Activated CD4-positive, alpha-beta T cell treated with anti-CD3 and anti-CD28 coated beads, Interleukin-2, amount 50 U/mL, for 1 hour (primary cell): Measurements from ENCODE around the gene SCYL2.
"Not testable (repeated sequence)": the region's sequence is repeated elsewhere in the genome, so short reads cannot be mapped to it uniquely, and the experiment has no call there.

Experiments used
- DNase-seq: peaks from one replicate; pipeline ENCODE4 v3.0.0-alpha.2; 2020

SCYL2 gene

DNA sequence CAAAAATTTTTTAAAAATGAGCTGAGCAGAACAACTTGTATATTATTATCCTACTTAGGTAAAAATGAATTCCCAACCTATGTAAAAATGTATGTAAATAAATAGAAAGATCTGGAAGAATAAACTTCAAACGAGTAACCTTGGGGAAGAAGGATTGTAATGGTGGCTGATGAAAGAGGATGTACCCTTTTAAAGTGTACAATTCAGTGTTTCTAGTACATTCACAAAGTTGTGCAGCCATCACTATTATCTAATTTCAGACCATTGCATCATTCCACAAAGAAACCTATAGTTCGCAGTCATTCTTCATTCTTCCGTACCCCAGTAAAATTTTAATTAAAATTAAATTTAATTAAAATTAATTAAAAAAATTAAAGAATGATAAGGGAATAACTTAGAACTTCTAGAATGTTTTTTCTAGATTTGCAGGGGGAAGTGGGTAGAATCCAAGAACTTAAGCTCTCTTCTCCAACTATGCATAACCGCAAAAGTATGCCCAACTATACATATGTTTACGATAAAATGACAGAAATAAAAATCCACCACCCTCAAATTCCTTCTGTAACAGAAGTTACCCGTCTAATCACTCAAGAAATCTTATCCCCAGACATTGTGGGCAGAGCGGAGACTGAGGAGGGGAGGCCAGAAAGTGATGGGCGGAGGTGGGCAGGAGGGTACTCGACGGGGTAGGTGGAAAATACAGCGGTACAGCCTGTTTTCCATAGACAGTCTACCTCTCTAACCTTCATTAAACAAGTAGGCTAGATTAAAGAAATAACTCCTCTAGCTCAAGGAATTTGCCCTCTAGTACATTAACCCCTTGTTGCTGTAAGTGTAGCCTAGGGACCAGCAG lies 1.0 kb upstream of the SCYL2 start:
- DNase-seq, result no peak

GRCh38 chr12:100266585-100266834 lies 467 bp upstream of the SCYL2 start:
- DNase-seq, result peak; percentile 90

DNA sequence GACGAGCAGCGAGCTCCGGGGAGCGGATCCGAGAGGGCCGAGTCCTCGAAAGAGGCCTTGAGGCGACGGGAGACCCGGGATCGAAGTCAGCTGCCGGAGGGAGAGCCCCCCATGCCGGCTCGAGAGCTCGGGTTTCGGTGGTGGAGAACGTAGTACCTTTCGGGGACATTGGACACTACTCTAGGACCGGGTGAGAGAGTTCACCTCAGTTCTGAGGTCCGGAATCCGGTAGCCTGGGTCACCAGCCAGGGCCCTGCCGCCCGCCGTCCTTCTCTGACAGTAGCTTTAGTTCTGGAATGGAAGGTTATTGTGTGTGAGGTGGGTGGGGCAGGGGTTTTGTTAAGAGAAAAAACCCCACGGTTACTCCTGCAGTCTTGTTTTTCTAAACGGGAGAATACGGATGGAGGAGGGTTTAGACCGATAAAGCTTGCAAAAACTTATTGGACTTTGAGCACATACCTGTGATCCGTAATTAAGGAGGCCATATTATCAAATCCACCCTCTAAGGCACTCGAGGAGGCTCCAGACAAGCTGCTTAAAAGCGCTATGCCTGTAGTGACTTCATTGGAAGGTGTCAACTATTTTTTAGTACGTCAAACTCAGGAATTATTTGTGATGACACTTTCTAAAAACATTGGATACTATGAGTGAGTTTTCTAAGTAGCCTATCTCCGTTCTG lies 765 bp downstream of the SCYL2 start:
- DNase-seq, result peak; percentile 11

DNA sequence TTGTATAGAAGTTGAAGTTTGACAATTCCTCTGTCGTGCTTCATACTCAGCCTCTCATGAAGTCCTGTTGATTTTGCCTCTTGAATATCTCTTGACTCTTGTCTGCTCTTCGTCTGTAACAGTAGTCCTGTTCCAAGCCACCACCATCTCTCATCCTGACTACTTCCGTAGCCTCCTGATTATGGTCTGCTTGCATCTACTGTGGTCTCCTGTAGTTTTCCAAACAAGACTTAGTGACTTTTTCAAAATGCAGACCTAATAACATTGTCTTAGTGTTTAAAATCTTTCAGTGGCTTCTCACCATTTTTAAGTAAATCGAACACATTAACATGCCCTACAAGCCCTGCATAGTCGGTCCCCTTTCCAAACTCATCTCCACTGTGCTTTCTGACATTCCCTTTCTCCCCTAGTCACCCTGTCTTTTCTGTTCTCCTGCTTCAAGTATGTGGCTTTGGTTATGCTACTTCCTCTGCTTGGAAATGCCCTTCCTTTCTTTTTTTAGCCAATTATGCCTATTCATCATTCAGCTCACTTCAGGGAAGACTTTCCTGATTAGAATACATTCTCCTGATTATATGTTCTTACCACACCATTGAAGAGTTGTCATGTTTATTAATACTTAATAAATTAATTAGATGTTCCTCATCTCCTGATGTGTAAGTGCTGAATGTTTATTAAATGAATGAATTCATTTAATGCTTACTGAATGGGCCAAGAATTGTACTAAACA lies 2.0 kb downstream of the SCYL2 start:
- no peak for DNase-seq

- no peak for DNase-seq
Measured at GRCh38 chr12:100273782-100274181, 6.8 kb downstream of the SCYL2 start.

DNA sequence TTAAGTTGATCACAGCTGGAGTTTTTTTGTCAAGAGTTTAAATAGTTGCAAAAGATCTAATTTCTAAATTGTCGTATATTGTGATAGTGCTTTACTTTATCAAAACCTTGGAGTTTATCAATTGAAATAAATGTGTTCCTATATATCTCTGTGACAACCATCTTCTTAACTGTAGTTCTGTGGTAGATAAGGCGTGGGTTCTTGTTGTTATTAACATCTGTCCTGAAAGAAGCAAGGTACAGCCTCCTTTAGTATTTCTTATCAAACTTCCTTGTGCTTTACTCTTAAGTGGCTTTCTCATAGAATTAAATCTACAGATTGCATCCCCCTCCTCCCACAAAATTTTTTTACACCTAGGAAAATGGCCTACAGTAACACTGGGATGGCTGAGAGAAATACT lies 7.3 kb downstream of the SCYL2 start:
- DNase-seq, result no peak

DNA sequence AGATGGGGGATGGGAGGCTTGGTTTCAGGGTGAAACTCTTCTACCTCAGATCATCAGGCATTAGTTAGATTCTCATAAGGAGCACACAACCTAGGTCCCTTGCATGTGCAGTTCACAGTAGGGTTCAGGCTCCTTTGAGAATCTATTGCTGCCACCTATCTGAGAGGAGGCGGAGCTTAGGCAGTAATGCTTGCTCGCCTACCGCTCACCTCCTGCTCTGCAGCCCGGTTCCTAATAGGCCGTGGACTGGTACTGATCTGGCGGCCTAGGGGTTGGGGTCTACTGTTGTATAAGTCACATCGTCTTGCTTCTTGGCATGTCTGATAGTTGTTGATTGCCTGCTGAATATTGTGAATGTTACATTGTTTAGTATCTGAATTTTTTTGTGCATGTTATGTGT lies 12.2 kb downstream of the SCYL2 start:
- no peak for DNase-seq

DNA sequence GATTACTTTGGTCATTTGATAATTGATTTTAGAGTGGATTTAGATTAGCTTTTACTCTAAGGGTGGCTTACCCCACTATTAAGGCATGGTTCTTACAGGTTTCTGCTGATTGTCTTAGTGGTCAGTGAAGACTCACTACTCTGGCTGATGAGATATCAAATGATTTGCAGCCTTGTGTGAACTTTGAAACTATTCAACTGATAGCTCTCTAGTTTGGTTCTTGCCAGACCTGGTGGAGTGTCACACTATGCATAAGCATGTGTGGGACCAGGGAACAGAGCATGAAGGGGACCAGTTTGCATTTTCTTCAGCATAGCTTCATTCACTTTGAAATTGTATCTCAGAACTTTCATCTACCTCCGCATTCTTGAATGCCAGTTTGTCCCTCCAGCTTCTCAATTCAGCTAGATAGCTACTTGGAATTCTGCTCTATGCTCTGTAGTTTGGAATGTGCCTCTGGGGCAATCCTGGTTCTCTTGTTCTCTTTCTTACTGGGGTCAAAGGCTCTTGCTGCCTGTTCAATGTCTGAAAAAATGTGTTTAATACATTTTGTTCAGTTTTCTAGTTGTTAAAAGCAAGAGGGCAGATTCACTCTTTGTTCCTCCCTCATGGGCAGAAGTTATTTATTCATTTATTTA lies 12.7 kb downstream of the SCYL2 start:
- DNase-seq, result no peak

GRCh38 chr12:100284556-100284955 lies 17.6 kb downstream of the SCYL2 start:
- not testable (repeated sequence) for DNase-seq

GRCh38 chr12:100289038-100289437 lies 22.1 kb downstream of the SCYL2 start:
- DNase-seq, result no peak

DNA sequence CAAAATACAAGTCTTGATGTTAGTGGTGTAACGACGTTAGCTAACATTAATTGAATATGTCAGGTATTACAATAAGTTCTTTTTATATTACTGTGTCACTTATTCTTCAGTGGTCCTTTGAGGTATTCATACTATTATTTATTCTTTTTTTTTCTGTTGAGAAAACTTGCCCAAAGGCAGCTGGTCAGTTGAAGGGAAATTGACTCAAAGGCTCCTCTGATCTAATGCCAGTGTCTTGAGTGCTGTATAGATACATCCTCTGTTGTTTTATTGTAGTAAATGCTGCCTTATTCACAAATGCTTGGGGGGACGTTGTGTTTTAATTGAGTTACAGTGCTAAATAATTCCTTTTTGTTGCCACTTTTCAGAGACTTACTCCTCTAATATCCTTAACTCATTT lies 23.0 kb downstream of the SCYL2 start:
- DNase-seq, result no peak

DNA sequence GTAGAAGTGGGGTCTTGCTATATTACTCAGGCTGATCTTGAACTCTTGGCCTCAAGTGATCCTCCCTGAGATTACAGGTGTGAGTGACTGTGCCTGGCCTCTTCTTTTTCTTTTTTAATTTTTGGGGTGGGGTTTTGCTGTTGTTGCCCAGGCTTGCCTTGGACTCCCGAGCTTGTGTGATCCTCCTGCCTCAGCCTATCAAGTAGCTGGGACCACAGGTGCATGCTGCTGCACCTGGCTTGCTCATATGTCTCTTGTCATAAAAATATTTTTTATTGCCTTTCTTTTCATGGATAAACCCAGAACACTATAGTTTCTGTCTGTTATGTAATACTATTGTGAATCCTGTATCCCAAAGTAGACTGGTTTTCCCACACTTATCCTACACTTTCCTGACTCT lies 26.0 kb downstream of the SCYL2 start:
- no peak for DNase-seq

DNA sequence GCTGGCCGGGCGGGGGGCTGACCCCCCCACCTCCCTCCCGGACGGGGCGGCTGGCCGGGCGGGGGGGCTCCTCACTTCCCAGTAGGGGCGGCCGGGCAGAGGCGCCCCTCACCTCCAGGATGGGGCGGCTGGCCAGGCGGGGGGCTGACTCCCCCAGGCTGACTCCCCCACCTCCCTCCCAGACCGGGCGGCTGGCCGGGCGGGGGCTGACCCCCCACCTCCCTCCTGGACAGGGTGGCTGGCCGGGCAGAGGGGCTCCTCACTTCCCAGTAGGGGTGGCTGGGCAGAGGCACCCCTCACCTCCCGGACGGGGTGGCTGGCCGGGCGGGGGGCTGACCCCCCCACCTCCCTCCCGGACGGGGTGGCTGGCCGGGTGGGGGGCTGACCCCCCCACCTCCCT lies 27.4 kb downstream of the SCYL2 start:
- not testable (repeated sequence) for DNase-seq

- no peak for DNase-seq
Measured at GRCh38 chr12:100295764-100296555, 29.0 kb downstream of the SCYL2 start.

DNA sequence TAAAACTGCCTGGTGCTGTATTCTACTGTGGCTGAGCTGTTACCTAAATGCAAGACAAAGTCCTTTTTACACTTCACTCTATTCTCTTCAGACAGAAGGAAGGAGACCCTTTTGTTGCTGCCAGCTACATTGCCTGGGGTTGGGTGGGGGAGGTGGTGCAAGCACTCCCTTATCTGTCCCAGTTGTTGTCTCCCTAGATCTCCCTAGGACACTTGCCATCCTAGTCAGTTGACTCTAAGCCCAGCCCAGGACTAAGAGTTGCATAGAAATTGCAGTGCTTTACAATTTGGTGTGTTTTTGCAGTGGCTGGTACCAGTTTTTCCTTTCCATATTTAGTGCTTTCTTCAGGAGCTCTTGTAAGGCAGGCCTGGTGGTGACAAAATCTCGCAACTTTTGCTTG lies 35.1 kb downstream of the SCYL2 start:
- DNase-seq, result no peak

DNA sequence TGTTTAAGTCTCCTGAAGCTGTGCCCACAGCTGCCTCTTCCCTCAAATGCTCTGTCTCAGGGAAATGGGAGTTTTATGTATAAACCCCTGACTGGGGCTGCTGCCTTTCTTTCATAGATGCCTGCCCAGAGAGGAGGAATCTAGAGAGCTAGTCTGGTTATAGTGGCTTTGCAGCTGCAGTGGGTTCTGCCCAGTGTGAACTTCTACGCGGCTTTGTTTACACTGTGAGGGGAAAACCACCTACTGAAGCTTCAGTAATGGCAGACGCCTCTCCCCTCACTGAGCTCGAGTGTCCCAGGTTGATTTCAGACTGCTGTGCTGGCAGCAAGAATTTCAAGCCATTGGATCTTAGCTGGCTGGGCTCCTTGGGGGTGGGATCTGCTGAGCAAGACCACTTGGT lies 36.9 kb downstream of the SCYL2 start:
- no peak for DNase-seq

DNA sequence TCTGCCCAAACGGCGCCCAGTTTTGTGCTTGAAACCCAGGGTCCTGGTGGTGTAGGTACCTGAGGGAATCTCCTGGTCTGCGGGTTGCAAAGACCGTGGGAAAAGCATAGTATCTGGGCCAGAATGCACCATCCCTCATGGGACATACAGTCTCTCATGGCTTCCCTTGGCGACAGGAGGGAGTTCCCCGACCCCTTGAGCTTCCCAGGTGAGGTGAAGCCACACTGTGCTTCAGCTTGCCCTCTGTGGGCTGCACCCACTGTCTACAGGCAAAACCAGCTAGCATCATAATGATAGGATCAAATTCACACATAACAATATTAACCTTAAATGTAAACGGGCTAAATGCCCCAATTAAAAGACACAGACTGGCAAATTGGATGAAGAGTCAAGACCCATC lies 37.4 kb downstream of the SCYL2 start:
- not testable (repeated sequence) for DNase-seq

- not testable (repeated sequence) for DNase-seq
Measured at GRCh38 chr12:100308138-100308537, 41.2 kb downstream of the SCYL2 start.

DNA sequence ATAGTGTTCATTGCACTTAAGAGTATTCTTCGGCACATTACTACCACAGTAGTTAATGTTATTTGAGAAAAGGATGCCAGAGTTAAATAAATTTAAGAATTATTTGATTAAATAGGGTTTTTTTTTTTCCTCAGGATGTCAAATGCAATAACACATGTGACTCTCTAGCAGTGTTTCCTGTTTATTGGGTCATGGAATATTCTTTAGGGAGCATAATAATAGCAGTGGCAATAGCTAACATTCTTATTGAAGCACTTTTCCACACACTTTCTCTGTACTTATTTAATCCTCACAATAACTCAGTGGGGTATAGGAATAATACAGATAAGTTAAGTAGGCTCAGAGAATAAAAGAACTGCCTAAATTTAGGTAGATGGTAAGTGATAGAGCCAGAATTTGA lies 44.3 kb downstream of the SCYL2 start:
- DNase-seq, result no peak

DNA sequence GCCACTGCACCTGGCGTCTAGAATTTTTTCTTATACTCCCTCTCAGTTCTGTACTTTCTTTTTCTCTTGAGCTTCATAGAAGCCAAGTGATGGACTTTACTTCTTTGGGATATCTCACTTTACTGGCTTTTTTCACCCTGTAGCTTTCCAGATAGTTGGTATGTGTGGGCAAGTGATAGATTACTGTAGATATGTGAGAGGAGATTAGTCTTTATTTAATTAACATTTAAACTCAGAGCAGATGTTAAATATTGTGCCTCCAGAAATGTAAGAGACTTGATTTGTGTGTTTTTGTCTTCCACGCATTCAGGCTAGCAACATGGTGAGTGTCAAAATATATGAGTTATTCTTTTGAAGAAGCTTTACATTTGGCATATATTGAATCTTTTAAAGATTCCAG lies 50.4 kb downstream of the SCYL2 start:
- DNase-seq, result no peak

GRCh38 chr12:100324498-100324897 lies 57.5 kb downstream of the SCYL2 start:
- DNase-seq, result no peak

DNA sequence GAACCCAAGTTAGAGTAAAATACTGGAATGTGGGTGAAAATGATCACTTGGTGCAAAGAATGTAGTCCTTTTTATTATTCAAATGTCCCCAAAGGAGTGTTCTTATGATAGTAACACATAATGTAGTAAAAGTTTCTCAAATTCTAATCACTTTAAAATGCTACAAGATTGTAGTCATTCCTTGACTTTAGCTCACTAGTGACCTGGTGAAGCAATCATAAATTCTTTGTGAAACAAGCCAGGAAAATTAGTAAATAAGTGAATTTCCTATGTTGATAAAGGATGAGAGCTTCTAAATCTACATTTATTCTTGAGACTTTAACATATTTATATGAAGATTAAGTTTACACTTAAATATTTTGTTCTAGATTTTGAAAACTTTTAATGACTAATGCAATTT lies 59.2 kb downstream of the SCYL2 start:
- no peak for DNase-seq

DNA sequence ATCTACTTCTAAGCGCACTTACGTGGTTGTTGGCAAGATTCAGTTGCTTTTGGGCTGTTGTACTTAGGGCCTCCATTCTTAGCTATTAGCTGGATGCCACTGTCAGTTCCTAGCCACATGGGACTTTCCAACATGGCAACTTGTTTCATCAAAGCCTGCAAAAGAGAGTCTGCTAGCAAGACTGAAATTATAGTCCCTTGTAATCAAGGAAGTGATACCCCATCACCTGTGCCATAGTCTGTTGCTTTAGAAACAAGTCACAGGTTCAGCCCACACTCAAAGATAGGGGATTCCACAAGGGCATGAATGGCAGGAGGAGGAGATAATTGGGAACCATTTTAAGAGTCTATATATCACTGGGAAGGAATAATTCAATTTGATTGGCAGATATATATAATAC lies 62.8 kb downstream of the SCYL2 start:
- DNase-seq, result no peak
